Measurements from ENCODE around the gene AGPAT4. TPM values are rescaled to one million over a fixed set of nuclear protein-coding genes. Genes with fewer than 3 reads are reported as not detected.

The AGPAT4 gene
- total RNA-seq, 4 donors from 2014 or later = 1.0 to 17.4 (median 6.4) TPM

- no peak overlapping the region for H3K27ac ChIP-seq
- intact Hi-C loops (cut with DNase I) = no loop called here
- no peaks in the 10 kb centered on the region for H3K36me3 ChIP-seq
- H3K4me3 ChIP-seq = no peak overlapping the region
- WGBS, 2 donors = 90% methylated on average over 5 of the region's 5 CpGs
- H3K4me1 ChIP-seq = peaks cover 0 to 12% (median 0%) of the 10 kb centered on the region in 3 donors
- no peaks in the 10 kb centered on the region for H3K9me3 ChIP-seq
- H3K27me3 ChIP-seq = no peaks in the 10 kb centered on the region
- no peak for DNase-seq
- TF ChIP-seq CTCF (IDR thresholded peaks at IDR 0.05) (no peak), POLR2A (IDR thresholded peaks at IDR 0.05) (no peak)
Observed at GRCh38 chr6:161192636-161193411, 81.0 kb downstream of the AGPAT4 start.

- peaks cover 0 to 9% (median 0%) of the 10 kb centered on the region in 3 donors for H3K4me1 ChIP-seq
- no peaks in the 10 kb centered on the region for H3K9me3 ChIP-seq
Observed at GRCh38 chr6:161191671-161192070, 82.2 kb downstream of the AGPAT4 start.

GRCh38 chr6:161191007-161191406 lies 82.9 kb downstream of the AGPAT4 start:
- intact Hi-C loops (cut with DNase I) = no loop called here
- no peak overlapping the region for H3K4me3 ChIP-seq
- WGBS, 2 donors = 60 to 76% methylated on average over 2 of the region's 2 CpGs
- H3K27ac ChIP-seq = no peak overlapping the region
- no peaks in the 10 kb centered on the region for H3K36me3 ChIP-seq
- no peaks in the 10 kb centered on the region for H3K27me3 ChIP-seq
- no peak for TF ChIP-seq CTCF (IDR thresholded peaks at IDR 0.05)
- no peaks in the 10 kb centered on the region for H3K9me3 ChIP-seq
- DNase-seq = no peak
- peaks cover 0 to 9% (median 0%) of the 10 kb centered on the region in 3 donors for H3K4me1 ChIP-seq

More at GRCh38 chr6:161191671-161192070, 82.2 kb downstream of the AGPAT4 start:
- intact Hi-C loops (cut with DNase I) = no loop called here
- Histone ChIP-seq H3K27ac (no peak overlapping the region), H3K4me3 (no peak overlapping the region), H3K36me3 (no peaks in the 10 kb centered on the region), H3K27me3 (no peaks in the 10 kb centered on the region)
- no peak for DNase-seq
- TF ChIP-seq CTCF (IDR thresholded peaks at IDR 0.05) (no peak), POLR2A (IDR thresholded peaks at IDR 0.05) (no peak)

- H3K36me3 ChIP-seq = no peaks in the 10 kb centered on the region
- 77 to 88% methylated on average over 4 of the region's 4 CpGs for WGBS, 2 donors
- intact Hi-C loops (cut with DNase I) = no loop called here
Observed at GRCh38 chr6:161189891-161190290, 84.0 kb downstream of the AGPAT4 start.

More at GRCh38 chr6:161189891-161190290, 84.0 kb downstream of the AGPAT4 start:
- Histone ChIP-seq H3K9me3 (no peaks in the 10 kb centered on the region), H3K27me3 (no peaks in the 10 kb centered on the region), H3K4me3 (no peak overlapping the region), H3K27ac (no peak overlapping the region), H3K4me1 (no peaks in the 10 kb centered on the region)
- no peak for DNase-seq
- TF ChIP-seq POLR2A (IDR thresholded peaks at IDR 0.05) (no peak), CTCF (IDR thresholded peaks at IDR 0.05) (no peak)
